Tibial nerve (tissue), 4 donors: ENCODE results near the gene APOO.

Experiments used
- CTCF ChIP-seq, 5 experiments: fragments of 200-600 bp in 3 of 5; fragments of 450-650 bp in 2 of 5; sonication (generic) in 3 of 5; IDR thresholded peaks; one replicate each; pipeline ENCODE4 v1.5.1; 2016 to 2019; ENCODE audit warnings: antibody characterized with exemption in 5 of 5, mild to moderate bottlenecking in 3 of 5, moderate library complexity in 2 of 5
- EP300 ChIP-seq, 2 donors: sonication (generic); formaldehyde crosslinking; IDR thresholded peaks; one replicate each; pipeline ENCODE4 v1.6.1; 2017; ENCODE audit warnings: antibody characterized with exemption in 2 of 2, mild to moderate bottlenecking in 1 of 2
- POLR2A ChIP-seq, 2 donors: fragments of 450-650 bp; IDR thresholded peaks; one replicate each; pipeline ENCODE4 v1.6.1; 2017; ENCODE audit warnings: antibody characterized with exemption in 2 of 2, mild to moderate bottlenecking in 2 of 2, moderate library complexity in 2 of 2

GRCh38 chrX:23826653-23827052 is 81.1 kb downstream of the APOO start:
- TF ChIP-seq CTCF (IDR thresholded peaks at IDR 0.05) (no peak), POLR2A (IDR thresholded peaks at IDR 0.05) (no peak), EP300 (IDR thresholded peaks at IDR 0.05) (no peak)
